Stimulated activated effector memory CD8-positive, alpha-beta T cell treated with anti-CD3 and anti-CD28 coated beads, Interleukin-12 subunit alpha, Interleukin-12 subunit beta, amount 100 ng/mL, for 72 hours (primary cell): ENCODE measurements around the gene SYNJ2.

ENCODE experiments used
- ATAC-seq: fragments of 150-1000 bp; cut with Tn5 transposase; 2 replicates; pipeline ENCODE4 v1.10.0; 2021
- DNase-seq, 2 donors: peaks; one replicate each; pipeline ENCODE4 v3.0.0; 2021 to 2022; ENCODE audit warnings: low spot score in 2 of 2
- H3K27ac Mint-ChIP-seq: one replicate; pipeline ENCODE4 v1.8.0; 2022; ENCODE audit warnings: mild to moderate bottlenecking, mixed read lengths
- H3K36me3 Mint-ChIP-seq: one replicate; pipeline ENCODE4 v1.8.0; 2022; ENCODE audit warnings: mild to moderate bottlenecking, mixed read lengths
- H3K4me1 Mint-ChIP-seq: one replicate; pipeline ENCODE4 v1.8.0; 2022; ENCODE audit warnings: mixed read lengths
- H3K4me3 Mint-ChIP-seq: one replicate; pipeline ENCODE4 v1.8.0; 2022; ENCODE audit warnings: mild to moderate bottlenecking, mixed read lengths
- H3K9me3 Mint-ChIP-seq: one replicate; pipeline ENCODE4 v1.8.0; 2022; ENCODE audit warnings: mixed read lengths

SYNJ2 gene

DNA sequence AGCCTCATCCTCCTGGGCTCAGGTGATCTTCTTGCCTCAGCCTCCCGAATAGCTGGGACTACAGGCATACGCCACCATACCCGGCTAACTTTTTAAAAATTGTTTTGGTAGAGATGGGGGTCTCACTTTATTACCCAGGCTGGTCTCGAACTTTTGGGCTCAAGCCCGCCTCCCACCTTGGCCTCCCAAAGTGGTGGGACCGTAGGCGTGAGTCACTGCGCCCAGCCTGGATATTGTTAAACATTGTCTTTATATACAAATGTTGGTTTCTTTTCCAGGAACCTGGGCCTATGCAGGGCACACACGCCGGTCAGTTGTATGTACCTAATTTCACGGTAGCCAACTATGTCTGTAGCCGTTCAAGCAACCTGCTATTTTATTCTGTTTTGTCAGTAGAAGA lies 60.1 kb downstream of the SYNJ2 start:
- DNase-seq: no peak
- no peak for ATAC-seq
- no peak overlapping the region for H3K4me3 Mint-ChIP-seq
- H3K27ac Mint-ChIP-seq: no peak overlapping the region
- H3K36me3 Mint-ChIP-seq: peaks cover 41% of the 10 kb centered on the region
- peaks cover 58% of the 10 kb centered on the region for H3K4me1 Mint-ChIP-seq
- no peaks in the 10 kb centered on the region for H3K9me3 Mint-ChIP-seq

DNA sequence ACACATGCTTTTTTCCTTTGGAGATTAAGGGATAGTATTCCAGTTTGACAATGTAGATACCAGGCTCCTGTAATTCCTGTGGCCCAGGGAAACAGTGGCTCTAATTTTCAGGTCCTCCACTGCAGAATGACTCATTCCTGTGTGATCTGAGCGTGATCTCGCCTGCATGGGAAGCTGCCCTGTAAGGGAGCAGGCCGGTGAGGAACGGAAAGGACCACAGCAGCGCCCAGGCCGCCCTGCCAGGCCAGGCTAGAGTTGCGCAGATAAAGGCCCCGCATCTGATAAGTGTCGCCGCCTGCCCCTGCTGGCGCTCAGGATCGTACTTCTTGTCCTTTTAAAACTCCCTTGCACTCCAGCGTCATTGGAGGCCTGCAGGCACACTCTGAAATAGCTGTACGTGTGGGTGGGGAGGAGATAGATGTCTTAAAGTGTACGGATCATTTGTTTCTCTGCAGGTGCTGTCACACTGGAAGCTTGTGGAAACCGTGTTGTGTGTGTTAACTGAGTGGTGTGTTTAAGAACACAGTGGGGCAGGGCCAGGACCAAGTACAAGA lies 60.7 kb downstream of the SYNJ2 start:
- Mint-ChIP-seq H3K36me3 (peaks cover 41% of the 10 kb centered on the region), H3K9me3 (no peaks in the 10 kb centered on the region), H3K4me3 (no peak overlapping the region), H3K4me1 (peaks cover 63% of the 10 kb centered on the region), H3K27ac (no peak overlapping the region)
- no peak for DNase-seq
- ATAC-seq: no peak

DNA sequence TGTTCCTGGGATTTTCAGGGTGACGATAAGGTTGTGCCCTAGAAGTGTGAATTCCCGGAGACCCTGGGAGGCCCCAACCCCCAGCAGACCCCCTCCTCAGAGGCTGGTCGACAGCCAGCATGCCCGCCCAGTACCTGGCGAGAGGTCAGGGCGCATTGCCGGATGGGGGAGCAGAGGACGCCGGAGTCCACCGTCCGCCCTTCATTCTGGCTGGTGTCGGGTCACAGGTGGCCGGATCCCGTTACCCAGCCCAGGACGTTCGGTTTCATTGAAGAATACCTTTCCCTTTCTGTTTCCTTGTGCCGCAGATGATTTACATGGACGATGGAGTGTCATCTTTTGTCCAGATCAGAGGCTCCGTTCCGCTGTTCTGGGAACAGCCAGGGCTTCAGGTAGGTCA lies 61.3 kb downstream of the SYNJ2 start:
- Mint-ChIP-seq H3K9me3 (no peaks in the 10 kb centered on the region), H3K4me3 (no peak overlapping the region), H3K36me3 (peaks cover 41% of the 10 kb centered on the region), H3K4me1 (peaks cover 65% of the 10 kb centered on the region), H3K27ac (peak overlapping the region; percentile 48)
- DNase-seq (no peak), ATAC-seq (no peak)

DNA sequence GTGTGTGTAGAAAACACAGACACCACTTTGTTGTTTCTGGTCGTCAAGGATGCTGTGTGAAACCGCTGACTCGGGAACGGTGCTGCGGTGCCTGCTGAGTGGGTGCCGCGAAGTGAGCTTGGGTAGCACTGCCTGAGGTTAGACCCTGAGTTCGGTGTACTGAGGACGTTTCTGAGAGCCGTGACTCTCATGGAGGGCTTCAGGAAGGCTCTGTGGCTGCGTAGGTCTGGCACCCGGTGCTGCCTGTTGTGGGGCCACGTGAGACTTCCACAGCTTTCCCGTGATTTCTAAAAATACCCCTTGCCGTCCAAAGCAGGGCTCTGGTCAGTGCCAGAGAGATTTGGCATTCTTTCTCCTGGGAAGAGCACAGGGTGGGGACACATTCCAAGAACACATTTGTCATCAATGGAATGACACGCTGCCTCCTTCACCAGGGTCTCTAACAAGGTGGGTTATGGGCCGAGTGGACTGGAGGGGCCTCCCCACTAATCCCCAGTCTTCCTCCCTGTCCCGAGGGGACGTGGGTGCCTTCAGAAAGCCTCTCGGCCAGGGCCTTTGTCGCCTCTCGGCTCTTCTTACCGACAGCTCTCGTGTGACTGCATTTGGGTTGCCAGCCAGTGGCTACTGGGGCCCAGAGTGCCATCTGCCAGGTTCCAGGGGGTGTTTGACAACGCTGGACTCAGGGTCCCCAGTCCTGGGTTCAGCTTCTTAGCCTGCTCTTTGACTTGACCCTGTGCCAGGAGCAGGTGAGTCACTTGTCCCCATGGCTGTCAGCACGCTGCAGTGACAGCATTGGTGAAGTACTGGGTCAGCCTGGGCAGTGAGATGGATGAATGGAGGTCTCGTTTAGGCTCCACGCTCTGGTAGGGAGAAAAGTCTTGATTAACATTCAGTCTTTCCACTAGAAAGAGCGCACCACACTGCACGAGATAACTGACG lies 62.2 kb downstream of the SYNJ2 start:
- Mint-ChIP-seq H3K27ac (peak overlapping the region; percentile 48), H3K9me3 (no peaks in the 10 kb centered on the region), H3K4me3 (no peak overlapping the region), H3K4me1 (peaks cover 61% of the 10 kb centered on the region), H3K36me3 (peaks cover 41% of the 10 kb centered on the region)
- DNase-seq (no peak), ATAC-seq (no peak)

DNA sequence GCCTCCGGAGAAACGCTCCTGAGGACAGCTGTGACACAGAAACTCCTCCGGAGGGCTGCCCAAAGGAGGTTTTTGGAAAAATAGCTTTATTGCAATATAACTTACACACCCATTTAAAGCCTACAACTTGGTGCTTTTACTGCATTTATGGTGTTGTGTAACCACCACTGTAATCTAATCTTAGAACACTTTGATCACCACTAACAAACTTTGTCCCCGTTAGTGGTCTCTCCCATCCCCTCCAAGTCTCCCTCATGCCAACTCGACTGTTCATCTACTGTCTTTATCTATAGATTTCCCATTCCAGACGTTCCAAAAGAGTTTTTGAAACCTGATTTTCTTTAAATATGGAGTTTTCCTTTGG lies 62.8 kb downstream of the SYNJ2 start:
- H3K9me3 Mint-ChIP-seq: no peaks in the 10 kb centered on the region
- H3K4me3 Mint-ChIP-seq: no peak overlapping the region
- peaks cover 41% of the 10 kb centered on the region for H3K36me3 Mint-ChIP-seq
- peaks cover 59% of the 10 kb centered on the region for H3K4me1 Mint-ChIP-seq
- no peak overlapping the region for H3K27ac Mint-ChIP-seq
- ATAC-seq (no peak), DNase-seq (no peak)

DNA sequence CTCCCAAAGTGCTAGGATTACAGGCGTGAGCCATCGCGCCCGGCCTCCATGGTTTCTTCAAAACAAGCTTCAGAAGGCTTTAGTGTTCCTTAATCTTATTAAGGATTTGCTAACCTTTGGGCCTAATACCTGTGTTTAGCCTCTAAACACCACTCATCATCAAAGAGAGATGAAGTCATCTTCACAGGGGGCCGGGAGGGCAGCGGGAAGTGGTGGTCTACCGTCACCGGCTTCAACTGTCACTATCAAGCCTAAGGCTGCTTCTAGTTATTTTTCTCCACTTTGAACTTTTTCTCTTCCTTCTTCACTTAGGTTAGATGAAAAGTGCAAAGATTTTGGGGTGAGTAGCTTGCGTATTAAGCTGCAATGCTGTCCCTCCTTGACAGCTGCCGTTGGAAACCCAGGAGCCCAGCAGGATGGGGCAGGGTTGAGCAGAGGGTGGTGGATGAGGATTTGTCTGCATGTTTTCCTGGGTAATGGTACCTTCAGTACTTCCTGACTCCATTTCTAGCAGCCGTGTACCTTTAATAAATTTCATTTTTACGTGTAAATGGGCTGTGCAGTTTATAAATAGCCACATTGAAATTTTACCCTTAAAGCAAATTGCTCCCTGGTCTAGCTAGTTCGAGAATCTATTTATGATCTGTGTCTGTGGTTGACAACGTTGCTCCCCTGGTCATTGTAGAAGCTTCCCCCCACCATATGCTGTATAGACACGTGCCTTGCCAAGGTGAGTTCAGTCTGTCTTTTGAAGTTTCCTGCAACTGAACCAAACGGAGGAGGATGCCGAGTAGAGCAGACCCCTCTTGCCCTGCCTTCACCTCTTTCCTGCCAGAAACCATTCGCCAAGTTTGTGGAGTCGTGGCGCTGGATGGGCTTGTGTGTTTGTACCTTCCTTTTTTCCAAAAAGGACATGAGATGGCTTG lies 64.8 kb downstream of the SYNJ2 start:
- DNase-seq: no peak

DNA sequence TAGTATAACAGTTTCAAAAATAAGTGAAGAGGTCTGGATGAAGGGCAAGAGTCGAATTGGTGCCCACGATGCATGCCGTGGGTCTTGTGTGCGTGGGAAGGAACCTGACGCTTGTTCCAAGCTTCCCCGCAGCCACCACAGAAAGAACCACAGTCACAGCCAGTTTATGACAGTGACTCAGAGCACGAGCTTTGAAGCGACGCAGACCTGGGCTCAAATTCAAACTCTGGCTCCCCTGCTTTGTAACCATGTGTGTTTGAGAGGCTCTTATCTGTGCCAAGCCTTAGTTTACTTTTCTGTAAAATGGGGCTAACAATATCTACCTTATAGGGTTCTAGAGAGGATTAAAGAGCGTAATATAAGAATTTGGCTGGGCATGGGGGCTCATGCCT lies 65.5 kb downstream of the SYNJ2 start:
- peak in 1 of 2 donors; percentile 84 for DNase-seq
- ATAC-seq: peak; percentile 86
- Mint-ChIP-seq H3K27ac (peak overlapping the region; percentile 86), H3K9me3 (no peaks in the 10 kb centered on the region), H3K36me3 (peaks cover 44% of the 10 kb centered on the region), H3K4me1 (peaks cover 37% of the 10 kb centered on the region), H3K4me3 (peak overlapping the region; percentile 49)

More for the DNA sequence above, 64.8 kb downstream of the SYNJ2 start:
- peaks cover 39% of the 10 kb centered on the region for H3K4me1 Mint-ChIP-seq
- H3K27ac Mint-ChIP-seq: peak overlapping the region; percentile 86
- ATAC-seq: peak; percentile 25
- H3K36me3 Mint-ChIP-seq: peaks cover 43% of the 10 kb centered on the region
- H3K9me3 Mint-ChIP-seq: no peaks in the 10 kb centered on the region
- H3K4me3 Mint-ChIP-seq: peak overlapping the region; percentile 49

DNA sequence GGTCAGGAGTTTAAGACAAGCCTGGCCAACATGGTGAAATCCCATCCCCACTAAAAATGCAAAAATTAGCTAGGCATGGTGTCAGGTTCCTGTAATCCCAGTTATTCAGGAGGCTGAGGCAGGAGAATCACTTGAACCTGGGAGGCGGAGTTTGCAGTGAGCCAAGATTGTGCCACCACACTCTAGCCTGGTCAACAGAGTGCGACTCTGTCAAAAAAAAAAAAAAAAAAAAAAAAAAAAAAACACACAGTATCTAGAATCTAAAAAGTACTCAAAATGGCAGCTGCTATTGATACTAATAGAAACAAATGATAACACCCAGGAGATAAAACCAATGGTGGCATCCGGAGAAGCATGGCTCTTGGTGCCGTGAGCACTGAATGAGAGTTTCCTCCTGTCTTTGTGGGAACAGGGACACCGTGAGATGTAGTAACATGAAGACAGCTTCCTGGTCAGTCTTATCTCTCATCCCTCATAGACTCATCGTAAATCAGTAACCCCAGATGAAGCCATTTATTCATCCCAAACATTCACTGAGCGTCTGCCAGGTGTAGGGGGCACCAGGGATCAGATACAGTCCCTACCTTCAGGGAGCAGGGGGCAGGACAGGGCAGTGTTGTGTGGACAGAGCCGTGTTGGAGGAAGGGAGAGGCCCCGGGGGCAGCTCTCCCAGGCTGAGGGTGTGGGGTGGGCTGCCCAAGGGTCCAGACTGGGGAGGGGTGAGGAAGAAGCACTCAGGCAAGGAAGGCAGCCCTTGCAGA lies 66.1 kb downstream of the SYNJ2 start:
- DNase-seq: no peak
- peaks cover 44% of the 10 kb centered on the region for H3K36me3 Mint-ChIP-seq
- no peak overlapping the region for H3K4me3 Mint-ChIP-seq
- no peaks in the 10 kb centered on the region for H3K9me3 Mint-ChIP-seq
- H3K4me1 Mint-ChIP-seq: peaks cover 37% of the 10 kb centered on the region
- H3K27ac Mint-ChIP-seq: peak overlapping the region; percentile 86
- ATAC-seq: no peak

DNA sequence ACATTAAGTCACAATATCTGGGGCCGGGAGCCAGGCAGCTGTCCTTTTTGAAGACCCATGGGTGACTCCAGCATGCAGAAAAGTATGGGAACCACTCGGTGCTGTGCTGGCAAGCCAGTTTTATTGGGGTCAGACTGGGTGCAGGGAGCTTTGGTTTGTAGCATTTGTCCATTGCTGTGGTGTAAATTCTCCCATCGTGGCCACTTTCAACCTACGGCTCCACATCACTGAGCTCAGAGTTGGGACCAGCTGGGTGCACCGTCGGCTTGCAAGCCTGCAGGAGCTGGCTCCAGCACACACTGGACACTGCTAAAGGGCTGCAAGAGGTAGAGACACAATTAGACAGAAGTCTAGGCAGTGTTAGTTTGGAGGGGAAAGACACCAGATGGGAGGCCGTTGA lies 66.9 kb downstream of the SYNJ2 start:
- H3K36me3 Mint-ChIP-seq: peaks cover 41% of the 10 kb centered on the region
- no peak overlapping the region for H3K4me3 Mint-ChIP-seq
- no peak for DNase-seq
- H3K4me1 Mint-ChIP-seq: peaks cover 43% of the 10 kb centered on the region
- H3K27ac Mint-ChIP-seq: no peak overlapping the region
- ATAC-seq: no peak
- no peaks in the 10 kb centered on the region for H3K9me3 Mint-ChIP-seq

DNA sequence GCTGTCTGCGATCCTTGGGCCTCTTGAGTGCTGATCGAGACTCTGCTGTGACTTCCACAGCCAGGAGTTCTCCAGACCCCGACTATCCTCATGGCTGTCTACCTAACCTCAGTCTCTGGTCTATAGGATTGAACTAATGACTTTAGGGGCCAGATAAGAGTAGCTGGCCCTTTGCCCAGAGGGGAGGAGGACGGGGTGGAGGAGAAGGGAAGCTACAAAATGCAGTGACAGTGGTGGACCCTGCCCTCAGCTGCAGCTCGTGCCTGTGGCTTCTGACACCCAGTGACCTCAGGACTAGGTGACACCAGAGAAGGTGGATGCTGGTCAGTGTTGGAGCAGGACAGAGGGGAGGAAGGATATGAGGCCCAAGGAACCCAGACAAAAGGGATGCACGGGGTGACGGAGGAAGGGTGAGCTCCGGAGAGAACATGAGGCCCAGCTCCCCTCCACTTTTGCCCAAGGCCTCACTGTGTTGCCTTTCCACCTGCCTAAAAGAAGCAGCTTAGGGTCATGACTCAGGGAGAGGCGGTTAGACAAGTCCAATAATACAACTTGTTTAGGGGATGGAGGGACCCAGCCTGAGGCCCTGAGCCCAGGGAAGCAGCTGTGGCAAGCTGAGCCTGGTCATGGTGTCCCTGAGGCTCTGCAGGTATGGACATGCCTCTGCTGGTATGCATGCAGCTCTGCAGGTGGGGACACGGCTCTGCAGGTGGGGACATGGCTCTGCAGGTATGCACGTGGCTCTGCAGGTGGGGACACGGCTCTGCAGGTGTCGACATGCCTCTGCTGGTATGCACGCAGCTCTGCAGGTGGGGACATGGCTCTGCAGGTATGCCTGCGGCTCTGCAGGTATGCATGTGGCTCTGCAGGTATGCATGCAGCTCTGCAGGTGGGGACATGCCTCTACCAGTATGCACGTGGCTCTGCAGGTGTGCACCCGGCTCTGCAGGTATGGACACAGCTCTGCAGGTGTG lies 67.7 kb downstream of the SYNJ2 start:
- peaks cover 34% of the 10 kb centered on the region for H3K36me3 Mint-ChIP-seq
- ATAC-seq: no peak

DNA sequence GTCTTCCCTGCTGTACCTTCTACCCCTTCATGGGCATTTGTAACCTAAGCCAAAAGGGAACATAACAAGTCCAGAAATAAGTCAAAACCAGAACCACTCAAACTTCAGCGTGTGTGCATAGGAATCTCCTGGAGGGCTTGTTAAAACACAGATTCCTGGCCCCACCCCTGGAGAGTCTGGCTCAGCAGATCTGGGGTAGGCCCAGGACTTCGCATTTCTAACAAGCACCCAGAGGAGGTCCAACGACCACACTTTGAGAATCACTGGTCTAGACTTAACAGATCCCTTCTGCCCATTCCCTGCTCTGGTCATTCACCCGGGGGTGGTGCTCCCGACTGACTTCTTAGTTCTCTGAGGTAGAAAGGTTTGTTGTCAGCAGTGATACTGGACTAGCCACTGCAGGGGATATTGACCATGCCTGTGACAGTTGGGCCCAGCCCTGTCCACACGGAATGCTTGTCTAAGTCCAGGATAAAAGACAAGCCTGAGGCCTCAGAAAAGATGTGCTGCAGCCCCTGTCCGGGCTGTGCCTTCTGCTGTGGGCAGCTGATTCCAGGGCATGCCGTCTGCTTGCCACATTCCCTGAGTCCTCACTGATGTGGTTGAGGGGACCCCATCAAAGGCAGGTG lies 68.6 kb downstream of the SYNJ2 start:
- Mint-ChIP-seq H3K36me3 (peaks cover 26% of the 10 kb centered on the region), H3K27ac (no peak overlapping the region), H3K4me3 (no peak overlapping the region), H3K9me3 (no peaks in the 10 kb centered on the region), H3K4me1 (peaks cover 43% of the 10 kb centered on the region)
- ATAC-seq (no peak), DNase-seq (no peak)

More for the DNA sequence above, 67.7 kb downstream of the SYNJ2 start:
- H3K27ac Mint-ChIP-seq: no peak overlapping the region
- DNase-seq: no peak
- no peaks in the 10 kb centered on the region for H3K9me3 Mint-ChIP-seq
- no peak overlapping the region for H3K4me3 Mint-ChIP-seq
- peaks cover 43% of the 10 kb centered on the region for H3K4me1 Mint-ChIP-seq

DNA sequence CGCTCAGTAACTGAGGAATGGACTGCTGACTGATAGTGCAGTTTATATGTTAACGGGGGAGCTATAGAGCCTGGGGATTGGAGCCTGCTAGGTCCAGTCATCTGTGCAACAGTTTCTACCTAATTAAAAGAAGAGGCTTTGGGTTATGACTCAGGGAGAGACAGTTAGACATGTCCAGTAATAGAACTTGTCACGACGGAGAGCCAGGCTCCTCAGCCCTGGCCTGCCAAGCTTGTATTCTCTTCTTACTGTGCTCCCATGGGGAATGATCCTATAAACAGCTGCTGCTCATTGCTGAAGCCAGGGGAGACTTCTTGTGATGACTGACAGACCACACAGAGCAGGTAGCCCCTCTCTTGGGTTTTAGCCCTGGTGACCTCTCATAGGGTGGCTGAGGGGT lies 69.3 kb downstream of the SYNJ2 start:
- peaks cover 19% of the 10 kb centered on the region for H3K36me3 Mint-ChIP-seq
- no peak overlapping the region for H3K27ac Mint-ChIP-seq
- no peak for ATAC-seq
- no peaks in the 10 kb centered on the region for H3K9me3 Mint-ChIP-seq
- no peak overlapping the region for H3K4me3 Mint-ChIP-seq
- H3K4me1 Mint-ChIP-seq: peaks cover 38% of the 10 kb centered on the region
- DNase-seq: no peak

DNA sequence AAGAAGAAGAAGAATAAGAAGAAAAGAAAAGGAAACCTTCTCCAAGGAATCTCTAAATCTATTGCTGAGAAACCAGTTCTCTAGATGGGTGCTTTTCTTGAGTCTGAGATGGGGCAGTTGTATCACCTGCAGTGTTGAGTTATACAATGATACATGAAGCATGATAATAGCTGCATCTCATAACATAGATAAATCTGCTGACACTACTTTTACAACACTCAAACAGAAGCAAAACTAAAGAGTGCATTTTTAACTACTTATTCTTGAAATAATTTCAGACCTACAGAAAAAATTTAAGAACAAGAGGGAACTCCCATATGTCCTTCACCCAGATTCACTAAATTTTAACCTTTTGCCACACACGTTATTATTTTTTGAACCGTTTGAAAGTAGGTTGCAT lies 70.3 kb downstream of the SYNJ2 start:
- no peak overlapping the region for H3K4me3 Mint-ChIP-seq
- H3K36me3 Mint-ChIP-seq: peaks cover 13% of the 10 kb centered on the region
- H3K9me3 Mint-ChIP-seq: no peaks in the 10 kb centered on the region
- ATAC-seq: no peak
- peaks cover 35% of the 10 kb centered on the region for H3K4me1 Mint-ChIP-seq
- DNase-seq: no peak
- H3K27ac Mint-ChIP-seq: no peak overlapping the region
